ENCODE measurements around the gene KIF6.
"Not testable (repeated sequence)": the region's sequence is repeated elsewhere in the genome, so short reads cannot be mapped to it uniquely, and the experiment has no call there.

KIF6 gene

GRCh38 chr6:39724787-39725631 lies at the start of gene KIF6:
TSS of gene KIF6 (minus strand) at chr6:39725408. CDS start at chr6:39725310, 98 bp downstream.
- peak; percentile 93 for DNase-seq (ENCODE audit: low spot score)

GRCh38 chr6:39773782-39774181 lies 48.6 kb upstream of the KIF6 start:
- DNase-seq (ENCODE audit: low spot score) = no peak

DNA sequence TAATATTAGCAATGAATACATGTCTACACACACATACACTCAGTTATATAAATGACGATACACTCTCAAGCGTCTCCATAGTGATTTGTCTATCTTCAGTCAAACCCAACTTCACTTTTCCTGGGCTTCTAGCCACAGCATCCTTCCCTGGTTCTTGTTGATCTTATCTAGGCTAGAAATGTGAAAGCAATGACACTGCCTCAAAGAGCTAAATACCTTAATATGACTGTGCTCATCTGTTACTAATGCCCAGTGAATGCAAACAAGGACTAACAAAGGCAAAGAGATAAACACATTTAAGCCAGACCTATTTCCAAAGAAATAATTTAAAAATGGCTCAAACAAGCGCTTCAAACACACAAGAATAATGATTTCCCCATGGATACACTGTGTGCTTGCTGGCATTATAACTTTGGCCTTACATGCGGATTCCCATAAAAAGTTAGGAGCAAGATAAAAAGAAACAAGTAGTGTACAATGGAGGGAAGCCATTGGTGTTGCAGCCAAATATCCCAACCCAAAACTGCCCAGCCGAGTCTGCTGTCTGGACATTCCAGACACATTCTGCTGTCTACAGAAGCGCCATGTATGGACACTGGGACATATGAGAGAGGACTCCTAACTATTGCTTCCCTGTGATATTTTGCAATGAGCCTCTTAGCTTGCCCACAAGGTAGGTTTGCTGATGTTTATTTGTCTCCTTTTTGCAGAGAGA lies 47.5 kb upstream of the KIF6 start:
- no peak for DNase-seq (ENCODE audit: low spot score)

- no peak for DNase-seq (ENCODE audit: low spot score)
Observed at GRCh38 chr6:39770446-39770845, 45.2 kb upstream of the KIF6 start.

- DNase-seq (ENCODE audit: low spot score) = no peak
Observed at GRCh38 chr6:39769012-39769411, 43.8 kb upstream of the KIF6 start.

- DNase-seq (ENCODE audit: low spot score) = no peak
Observed at GRCh38 chr6:39765508-39766065, 40.4 kb upstream of the KIF6 start.

GRCh38 chr6:39760226-39760952 lies 35.2 kb upstream of the KIF6 start:
- no peak for DNase-seq (ENCODE audit: low spot score)

DNA sequence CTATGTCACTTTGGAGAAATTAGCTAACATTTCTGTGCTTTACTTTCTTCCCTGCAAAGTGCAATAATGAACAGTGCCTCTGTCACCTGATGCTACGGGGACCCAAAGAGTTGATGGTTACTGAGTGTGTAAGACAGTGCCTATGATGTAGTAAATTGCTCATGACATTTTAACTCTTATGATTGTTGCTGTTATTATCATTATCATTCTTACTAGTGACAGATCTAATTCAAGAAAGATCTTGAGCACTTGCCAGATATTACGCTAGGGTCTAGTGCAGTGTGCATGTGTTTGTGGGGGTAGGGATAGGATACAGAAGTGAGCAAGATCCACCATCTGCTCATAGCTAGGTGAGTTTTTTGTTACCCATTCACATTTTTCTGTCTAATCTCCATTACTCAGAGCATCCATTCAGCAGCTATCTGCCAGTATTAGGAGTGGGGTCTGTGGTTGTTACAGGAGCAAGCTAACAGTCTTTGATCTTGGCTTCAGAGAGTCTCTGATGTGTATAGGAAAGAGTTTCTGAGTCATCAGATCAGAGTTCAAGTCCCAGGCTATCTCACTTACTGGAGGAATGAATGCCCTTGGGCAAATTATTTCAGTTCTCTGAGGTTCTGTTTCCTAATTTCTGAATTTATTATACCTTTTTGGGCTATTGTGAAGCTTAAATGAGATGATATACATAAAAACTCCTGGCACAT lies 33.8 kb upstream of the KIF6 start:
- no peak for DNase-seq (ENCODE audit: low spot score)

GRCh38 chr6:39756582-39756981 lies 31.4 kb upstream of the KIF6 start:
- DNase-seq (ENCODE audit: low spot score) = no peak

GRCh38 chr6:39755231-39755630 lies 30.0 kb upstream of the KIF6 start:
- DNase-seq (ENCODE audit: low spot score) = no peak

DNA sequence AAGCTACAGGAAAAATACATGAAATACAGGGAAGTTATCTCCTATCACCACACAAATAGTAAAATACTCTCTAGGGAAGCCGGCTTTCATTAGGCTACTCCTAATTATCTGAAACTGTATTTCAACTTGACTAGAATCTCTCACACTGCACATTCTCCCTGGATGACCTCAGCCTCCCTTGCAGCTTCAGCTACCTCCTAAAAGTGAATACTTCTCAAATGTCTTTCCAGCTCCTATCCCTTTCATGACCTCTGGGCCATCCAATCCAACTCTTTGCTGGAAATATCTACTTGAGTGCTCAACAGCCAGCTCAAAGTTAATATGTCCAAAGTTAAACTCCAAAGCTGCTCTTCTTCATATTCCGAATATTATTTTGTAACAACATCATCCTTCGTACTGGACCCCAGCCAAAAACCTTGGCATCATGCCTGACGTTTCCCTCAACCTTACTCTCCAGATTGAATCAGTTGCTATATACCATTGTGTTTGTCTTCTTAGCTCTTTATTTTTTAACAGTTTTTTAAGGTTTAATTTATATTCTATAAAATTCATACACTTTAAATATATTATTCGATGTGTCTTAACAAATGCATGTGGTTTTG lies 29.4 kb upstream of the KIF6 start:
- DNase-seq (ENCODE audit: low spot score) = no peak

- no peak for DNase-seq (ENCODE audit: low spot score)
Observed at GRCh38 chr6:39753725-39754045, 28.5 kb upstream of the KIF6 start.

- no peak for DNase-seq (ENCODE audit: low spot score)
Observed at GRCh38 chr6:39752835-39753724, 27.9 kb upstream of the KIF6 start.

DNA sequence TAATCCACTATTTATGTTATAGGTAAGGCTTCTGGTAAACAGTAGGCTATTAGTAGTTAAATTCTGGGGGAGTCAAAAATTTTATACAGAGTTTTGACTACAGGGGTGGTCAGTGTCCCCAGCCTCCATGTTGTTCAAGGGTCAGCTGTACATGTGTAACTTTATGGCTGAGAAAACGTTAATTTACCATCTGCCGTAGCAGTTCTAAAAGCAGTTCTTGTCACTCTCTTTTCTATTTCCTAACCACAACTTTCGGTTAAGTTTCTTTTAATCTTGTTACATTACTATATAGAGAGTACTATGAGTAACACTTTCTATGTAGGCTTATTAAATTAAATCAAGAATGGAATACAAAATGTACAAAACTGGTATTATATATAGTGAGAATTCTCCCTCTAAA lies 21.6 kb upstream of the KIF6 start:
- no peak for DNase-seq (ENCODE audit: low spot score)

DNA sequence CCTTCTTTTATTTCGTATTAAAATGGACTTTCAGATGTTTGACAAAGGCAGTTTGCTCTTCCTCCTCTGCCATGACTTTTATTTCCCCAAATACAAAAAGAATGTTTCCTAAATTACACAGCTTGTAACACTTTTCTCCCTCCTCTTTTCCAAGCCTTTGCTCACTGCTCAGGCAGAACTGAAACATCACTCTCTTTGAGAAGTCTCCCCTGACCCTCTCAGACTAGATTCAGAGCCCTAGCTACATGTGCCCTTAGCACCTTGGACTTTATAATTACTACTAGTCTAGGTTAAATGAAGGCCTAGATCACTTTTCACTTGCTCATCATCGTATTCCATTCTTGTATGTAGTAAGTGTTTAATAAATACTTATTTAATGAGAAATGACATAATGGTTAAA lies 8.5 kb upstream of the KIF6 start:
- DNase-seq (ENCODE audit: low spot score) = no peak

- peak; percentile 47 for DNase-seq (ENCODE audit: low spot score)
Observed at GRCh38 chr6:39731565-39731964, 6.4 kb upstream of the KIF6 start.

GRCh38 chr6:39729945-39730344 lies 4.7 kb upstream of the KIF6 start:
- no peak for DNase-seq (ENCODE audit: low spot score)

GRCh38 chr6:39725632-39725997 lies 407 bp upstream of the KIF6 start:
- DNase-seq (ENCODE audit: low spot score) = no peak

- DNase-seq (ENCODE audit: low spot score) = not testable (repeated sequence)
Observed at GRCh38 chr6:39723350-39723749, 1.9 kb downstream of the KIF6 start.

- no peak for DNase-seq (ENCODE audit: low spot score)
Observed at GRCh38 chr6:39714802-39715201, 10.4 kb downstream of the KIF6 start.
